Measurements from ENCODE around the gene TRMT44.
A peak's percentile ranks its signal among the peaks of the same experiment; 100 is the strongest.
"Not testable (repeated sequence)": the region's sequence is repeated elsewhere in the genome, so short reads cannot be mapped to it uniquely, and the experiment has no call there.

TRMT44 gene

GRCh38 chr4:8477095-8477635 lies 36.6 kb downstream of the TRMT44 start:
- H3K27me3 Mint-ChIP-seq, result no peaks in the 10 kb centered on the region
- no peaks in the 10 kb centered on the region for H3K9me3 Mint-ChIP-seq (ENCODE audit: low read depth)
- H3K4me3 Mint-ChIP-seq, result no peak overlapping the region
- no peaks in the 10 kb centered on the region for H3K4me1 Mint-ChIP-seq (ENCODE audit: low read depth)
- H3K27ac Mint-ChIP-seq, result no peak overlapping the region
- no peaks in the 10 kb centered on the region for H3K36me3 Mint-ChIP-seq

- H3K36me3 Mint-ChIP-seq, result no peaks in the 10 kb centered on the region
- H3K27ac Mint-ChIP-seq, result no peak overlapping the region
- H3K4me1 Mint-ChIP-seq (ENCODE audit: low read depth), result no peaks in the 10 kb centered on the region
- H3K4me3 Mint-ChIP-seq, result no peak overlapping the region
- H3K27me3 Mint-ChIP-seq, result no peaks in the 10 kb centered on the region
- no peaks in the 10 kb centered on the region for H3K9me3 Mint-ChIP-seq (ENCODE audit: low read depth)
Measured at GRCh38 chr4:8477676-8478075, 37.1 kb downstream of the TRMT44 start.

GRCh38 chr4:8478371-8478770 lies 37.8 kb downstream of the TRMT44 start:
- Mint-ChIP-seq H3K27ac (no peak overlapping the region), H3K4me1 (ENCODE audit: low read depth) (no peaks in the 10 kb centered on the region), H3K36me3 (no peaks in the 10 kb centered on the region), H3K27me3 (no peaks in the 10 kb centered on the region), H3K9me3 (ENCODE audit: low read depth) (no peaks in the 10 kb centered on the region), H3K4me3 (no peak overlapping the region)

GRCh38 chr4:8478801-8479744 lies 38.5 kb downstream of the TRMT44 start:
- Mint-ChIP-seq H3K4me1 (ENCODE audit: low read depth) (no peaks in the 10 kb centered on the region), H3K4me3 (no peak overlapping the region), H3K36me3 (no peaks in the 10 kb centered on the region), H3K27me3 (no peaks in the 10 kb centered on the region), H3K9me3 (ENCODE audit: low read depth) (no peaks in the 10 kb centered on the region), H3K27ac (peak overlapping the region; percentile 42)

- H3K27me3 Mint-ChIP-seq, result no peaks in the 10 kb centered on the region
- no peaks in the 10 kb centered on the region for H3K4me1 Mint-ChIP-seq (ENCODE audit: low read depth)
- no peak overlapping the region for H3K4me3 Mint-ChIP-seq
- no peaks in the 10 kb centered on the region for H3K9me3 Mint-ChIP-seq (ENCODE audit: low read depth)
- H3K36me3 Mint-ChIP-seq, result no peaks in the 10 kb centered on the region
- no peak overlapping the region for H3K27ac Mint-ChIP-seq
Measured at GRCh38 chr4:8480221-8480620, 39.6 kb downstream of the TRMT44 start.

GRCh38 chr4:8486643-8487042 lies 46.1 kb downstream of the TRMT44 start:
- H3K27me3 Mint-ChIP-seq; H3K9me3 Mint-ChIP-seq (ENCODE audit: low read depth); H3K4me1 Mint-ChIP-seq (ENCODE audit: low read depth); H3K36me3 Mint-ChIP-seq; H3K27ac Mint-ChIP-seq; H3K4me3 Mint-ChIP-seq: not testable (repeated sequence)

GRCh38 chr4:8488791-8489369 lies 48.3 kb downstream of the TRMT44 start:
- no peak overlapping the region for H3K4me3 Mint-ChIP-seq
- H3K27me3 Mint-ChIP-seq, result no peaks in the 10 kb centered on the region
- H3K27ac Mint-ChIP-seq, result no peak overlapping the region
- no peaks in the 10 kb centered on the region for H3K4me1 Mint-ChIP-seq (ENCODE audit: low read depth)
- peaks cover 17% of the 10 kb centered on the region for H3K36me3 Mint-ChIP-seq
- no peaks in the 10 kb centered on the region for H3K9me3 Mint-ChIP-seq (ENCODE audit: low read depth)

- not testable (repeated sequence) for H3K4me1 Mint-ChIP-seq (ENCODE audit: low read depth); H3K4me3 Mint-ChIP-seq; H3K9me3 Mint-ChIP-seq (ENCODE audit: low read depth); H3K27ac Mint-ChIP-seq; H3K27me3 Mint-ChIP-seq
- peaks cover 23% of the 10 kb centered on the region for H3K36me3 Mint-ChIP-seq
Measured at GRCh38 chr4:8491478-8491877, 50.9 kb downstream of the TRMT44 start.

- H3K36me3 Mint-ChIP-seq, result peaks cover 23% of the 10 kb centered on the region
- H3K4me3 Mint-ChIP-seq, result no peak overlapping the region
- H3K27me3 Mint-ChIP-seq, result no peaks in the 10 kb centered on the region
- no peak overlapping the region for H3K27ac Mint-ChIP-seq
- no peaks in the 10 kb centered on the region for H3K4me1 Mint-ChIP-seq (ENCODE audit: low read depth)
- H3K9me3 Mint-ChIP-seq (ENCODE audit: low read depth), result no peaks in the 10 kb centered on the region
Measured at GRCh38 chr4:8492174-8492573, 51.6 kb downstream of the TRMT44 start.

- H3K36me3 Mint-ChIP-seq, result peaks cover 26% of the 10 kb centered on the region
- no peaks in the 10 kb centered on the region for H3K4me1 Mint-ChIP-seq (ENCODE audit: low read depth)
Measured at GRCh38 chr4:8493484-8493883, 52.9 kb downstream of the TRMT44 start.

GRCh38 chr4:8494218-8494617 lies 53.6 kb downstream of the TRMT44 start:
- H3K27me3 Mint-ChIP-seq, result peaks cover 2% of the 10 kb centered on the region
- no peaks in the 10 kb centered on the region for H3K9me3 Mint-ChIP-seq (ENCODE audit: low read depth)
- no peak overlapping the region for H3K4me3 Mint-ChIP-seq
- H3K27ac Mint-ChIP-seq, result no peak overlapping the region
- H3K4me1 Mint-ChIP-seq (ENCODE audit: low read depth), result no peaks in the 10 kb centered on the region
- peaks cover 23% of the 10 kb centered on the region for H3K36me3 Mint-ChIP-seq

More at GRCh38 chr4:8493484-8493883, 52.9 kb downstream of the TRMT44 start:
- Mint-ChIP-seq H3K4me3 (no peak overlapping the region), H3K27me3 (peaks cover 2% of the 10 kb centered on the region), H3K9me3 (ENCODE audit: low read depth) (no peaks in the 10 kb centered on the region), H3K27ac (no peak overlapping the region)

GRCh38 chr4:8494983-8495548 lies 54.5 kb downstream of the TRMT44 start:
- peaks cover 23% of the 10 kb centered on the region for H3K36me3 Mint-ChIP-seq
- H3K4me3 Mint-ChIP-seq, result no peak overlapping the region
- no peaks in the 10 kb centered on the region for H3K9me3 Mint-ChIP-seq (ENCODE audit: low read depth)
- no peak overlapping the region for H3K27ac Mint-ChIP-seq
- peaks cover 2% of the 10 kb centered on the region for H3K27me3 Mint-ChIP-seq
- no peaks in the 10 kb centered on the region for H3K4me1 Mint-ChIP-seq (ENCODE audit: low read depth)

- Mint-ChIP-seq H3K36me3 (peaks cover 20% of the 10 kb centered on the region), H3K27me3 (peaks cover 2% of the 10 kb centered on the region), H3K4me1 (ENCODE audit: low read depth) (no peaks in the 10 kb centered on the region), H3K9me3 (ENCODE audit: low read depth) (no peaks in the 10 kb centered on the region), H3K27ac (no peak overlapping the region), H3K4me3 (no peak overlapping the region)
Measured at GRCh38 chr4:8495803-8496202, 55.2 kb downstream of the TRMT44 start.

GRCh38 chr4:8497762-8498161 lies 57.2 kb downstream of the TRMT44 start:
- Mint-ChIP-seq H3K4me1 (ENCODE audit: low read depth) (no peaks in the 10 kb centered on the region), H3K36me3 (peaks cover 14% of the 10 kb centered on the region), H3K27me3 (peaks cover 2% of the 10 kb centered on the region), H3K4me3 (no peak overlapping the region), H3K9me3 (ENCODE audit: low read depth) (no peaks in the 10 kb centered on the region), H3K27ac (no peak overlapping the region)

- H3K4me3 Mint-ChIP-seq, result no peak overlapping the region
- H3K27ac Mint-ChIP-seq, result no peak overlapping the region
- no peaks in the 10 kb centered on the region for H3K9me3 Mint-ChIP-seq (ENCODE audit: low read depth)
- H3K4me1 Mint-ChIP-seq (ENCODE audit: low read depth), result no peaks in the 10 kb centered on the region
- H3K27me3 Mint-ChIP-seq, result peaks cover 2% of the 10 kb centered on the region
- peaks cover 6% of the 10 kb centered on the region for H3K36me3 Mint-ChIP-seq
Measured at GRCh38 chr4:8500966-8501365, 60.4 kb downstream of the TRMT44 start.
